GM12874 (cell line): ENCODE measurements around the gene SLC2A8.
A peak's percentile ranks its signal among the peaks of the same experiment; 100 is the strongest.

Experiments
- TF ChIP-seq, protein P1 (sequence below): IDR thresholded peaks from 2 replicates; pipeline ENCODE4 v1.5.1; 2011; ENCODE audit warnings: low read depth, mild to moderate bottlenecking, control low read depth, low read length, moderate library complexity; ENCODE audit not compliant: insufficient read depth

The SLC2A8 gene

GRCh38 chr9:127418037-127418471 lies 21.1 kb downstream of the SLC2A8 start:
- TF ChIP-seq, protein P1, sequence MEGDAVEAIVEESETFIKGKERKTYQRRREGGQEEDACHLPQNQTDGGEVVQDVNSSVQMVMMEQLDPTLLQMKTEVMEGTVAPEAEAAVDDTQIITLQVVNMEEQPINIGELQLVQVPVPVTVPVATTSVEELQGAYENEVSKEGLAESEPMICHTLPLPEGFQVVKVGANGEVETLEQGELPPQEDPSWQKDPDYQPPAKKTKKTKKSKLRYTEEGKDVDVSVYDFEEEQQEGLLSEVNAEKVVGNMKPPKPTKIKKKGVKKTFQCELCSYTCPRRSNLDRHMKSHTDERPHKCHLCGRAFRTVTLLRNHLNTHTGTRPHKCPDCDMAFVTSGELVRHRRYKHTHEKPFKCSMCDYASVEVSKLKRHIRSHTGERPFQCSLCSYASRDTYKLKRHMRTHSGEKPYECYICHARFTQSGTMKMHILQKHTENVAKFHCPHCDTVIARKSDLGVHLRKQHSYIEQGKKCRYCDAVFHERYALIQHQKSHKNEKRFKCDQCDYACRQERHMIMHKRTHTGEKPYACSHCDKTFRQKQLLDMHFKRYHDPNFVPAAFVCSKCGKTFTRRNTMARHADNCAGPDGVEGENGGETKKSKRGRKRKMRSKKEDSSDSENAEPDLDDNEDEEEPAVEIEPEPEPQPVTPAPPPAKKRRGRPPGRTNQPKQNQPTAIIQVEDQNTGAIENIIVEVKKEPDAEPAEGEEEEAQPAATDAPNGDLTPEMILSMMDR, result peak; percentile 48

GRCh38 chr9:127419348-127419747 lies 22.4 kb downstream of the SLC2A8 start:
- TF ChIP-seq, protein P1, result no peak

DNA sequence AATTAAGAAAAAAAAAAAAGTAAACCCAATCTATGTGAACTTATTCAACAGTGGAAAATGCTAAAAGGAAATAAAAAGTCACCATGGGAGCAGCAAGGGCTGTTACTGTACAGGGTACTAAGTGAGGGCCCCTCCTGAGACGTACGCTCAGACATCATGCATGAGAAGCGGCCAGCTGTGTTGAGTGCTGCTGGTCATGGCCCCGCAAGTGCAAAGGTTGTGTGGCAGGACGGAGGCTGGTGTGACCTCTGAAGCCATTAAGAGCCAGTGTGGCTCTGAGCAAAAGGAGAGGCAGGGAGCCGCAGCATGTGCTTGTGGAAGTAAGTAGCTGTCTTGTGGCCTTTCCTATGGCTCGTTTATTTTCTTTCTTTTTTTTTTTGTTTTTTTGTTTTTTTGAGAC lies 24.1 kb downstream of the SLC2A8 start:
- TF ChIP-seq, protein P1, result no peak

DNA sequence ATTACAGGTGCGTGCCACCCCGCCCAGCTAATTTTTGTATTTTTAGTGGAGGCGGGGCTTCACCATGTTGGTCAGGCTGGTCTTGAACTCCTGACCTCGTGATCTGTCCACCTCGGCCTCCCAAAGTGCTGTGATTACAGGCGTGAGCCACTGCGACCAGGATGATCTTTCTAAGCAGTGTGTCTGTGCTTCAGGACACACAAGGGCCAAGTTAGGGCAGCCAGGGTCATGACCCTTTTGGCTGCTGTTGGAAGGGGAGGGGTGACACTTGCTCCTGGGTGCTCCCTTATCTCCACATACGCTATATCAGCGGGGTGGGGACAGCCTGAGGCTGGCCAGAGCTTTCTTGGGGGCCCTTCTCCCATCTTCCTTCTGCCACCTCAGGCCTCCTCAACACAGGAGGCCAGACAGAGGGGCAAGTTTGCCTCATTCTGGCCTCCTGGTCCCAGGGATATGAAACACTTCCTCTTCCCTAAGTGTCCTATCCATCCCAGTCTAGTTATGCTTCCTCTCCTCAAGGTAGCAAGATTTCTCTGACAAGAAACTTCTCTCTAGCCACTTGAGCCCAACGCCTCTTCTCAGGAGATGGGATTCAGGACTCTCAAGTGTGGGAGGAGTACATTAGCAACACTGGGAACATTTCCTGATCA lies 25.3 kb downstream of the SLC2A8 start:
- TF ChIP-seq, protein P1, result no peak

DNA sequence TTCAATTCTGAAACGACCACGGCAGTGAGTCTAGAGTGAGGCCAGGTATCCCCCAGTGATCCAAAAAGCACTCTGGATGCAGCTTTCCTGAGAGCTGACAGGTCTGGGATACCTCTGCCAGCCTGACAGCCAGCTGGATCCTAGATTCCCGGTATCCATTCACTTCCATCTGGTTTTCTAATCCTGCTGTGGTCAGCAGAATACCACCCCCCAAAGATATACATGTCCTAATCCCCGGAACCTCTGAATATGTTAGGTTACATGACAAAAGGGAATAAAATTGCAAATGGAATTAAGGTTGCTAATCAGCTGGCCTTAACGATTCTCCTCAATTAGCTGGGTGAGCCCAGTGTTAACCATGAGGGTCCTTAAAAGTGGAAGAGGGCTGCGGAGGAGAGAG lies 25.8 kb downstream of the SLC2A8 start:
- TF ChIP-seq, protein P1, result no peak

GRCh38 chr9:127423476-127423933 lies 26.5 kb downstream of the SLC2A8 start:
- TF ChIP-seq, protein P1, result no peak

DNA sequence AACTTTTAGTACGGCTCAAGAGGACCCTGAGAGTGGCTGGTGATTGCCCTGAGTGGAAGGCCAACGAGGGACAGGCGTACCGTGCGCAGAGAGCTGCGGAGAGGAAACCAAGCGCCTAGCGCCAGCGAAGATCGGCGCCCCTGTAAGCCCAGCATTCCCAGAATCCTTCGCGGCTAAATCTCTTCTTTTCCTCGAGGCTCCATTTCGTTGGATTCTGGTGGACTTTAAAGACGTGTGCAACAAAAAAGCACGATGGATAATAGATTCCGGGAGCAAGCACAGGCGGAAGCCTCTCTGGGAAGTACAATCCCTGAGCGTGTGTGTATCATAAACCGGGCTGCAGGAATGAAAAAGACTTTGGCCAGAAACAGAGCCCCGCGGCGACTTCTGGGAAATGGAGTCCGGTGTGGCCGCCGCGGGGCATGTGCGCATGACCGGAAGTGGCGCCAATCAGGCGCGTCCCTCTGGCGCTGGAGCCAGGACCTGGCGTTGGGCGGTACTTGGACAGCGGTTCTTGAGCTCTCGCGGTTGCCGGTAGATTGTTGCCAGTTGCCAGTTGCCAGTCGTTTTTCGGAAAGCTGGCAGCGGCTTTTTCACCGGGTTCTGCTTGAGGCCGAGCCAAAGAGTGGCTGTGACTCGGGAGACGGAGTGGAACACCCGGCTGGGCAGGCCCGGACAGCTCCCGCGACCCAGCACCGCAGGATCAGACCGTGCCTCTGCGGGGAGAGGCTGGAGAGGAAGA lies 27.1 kb downstream of the SLC2A8 start, which contains the start of gene ZNF79:
Gene ZNF79, plus strand, starts transcription at position 449 of the 742 bp plus-strand sequence. CDS start 406 bp downstream, outside the sequence.
- TF ChIP-seq, protein P1, result no peak
